Measurements from ENCODE around the gene TMEM171.

DNA sequence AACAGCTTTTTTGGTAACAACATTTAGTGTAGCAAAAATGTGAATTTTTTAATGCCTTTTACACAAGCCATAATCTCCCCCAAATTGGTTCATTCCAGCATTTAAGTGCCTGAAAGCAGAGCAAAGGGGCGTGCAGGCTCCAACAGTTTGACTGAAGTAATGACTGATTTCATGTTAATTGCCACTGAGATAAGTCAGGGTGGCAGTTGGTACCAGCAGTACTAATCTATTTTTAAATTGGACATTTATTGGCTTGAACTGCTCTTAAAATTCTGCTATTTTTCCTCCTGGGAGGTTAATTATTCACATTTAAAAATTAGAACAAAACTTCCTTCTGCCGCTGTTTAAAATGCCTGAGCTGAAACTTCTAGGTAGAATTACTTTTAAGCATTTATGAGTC lies 12.4 kb downstream of the TMEM171 start:
- no peak for TF ChIP-seq SPI1 (IDR thresholded peaks at IDR 0.05; ENCODE audit: low read depth, low read length)
- no peak for TF ChIP-seq POLR2A (IDR thresholded peaks at IDR 0.05; ENCODE audit: low read depth, low read length)
- TF ChIP-seq POLR2AphosphoS5 (IDR thresholded peaks at IDR 0.05; ENCODE audit: low read depth, low read length): no peak
- no peak for TF ChIP-seq TAF1 (IDR thresholded peaks at IDR 0.05; ENCODE audit: low read depth, low read length)
- TF ChIP-seq POU2F2 (IDR thresholded peaks at IDR 0.05; ENCODE audit: low read depth, low read length): no peak
- no peak for TF ChIP-seq PAX5 (IDR thresholded peaks at IDR 0.05; ENCODE audit: insufficient read depth, low read length, severe bottlenecking)

Measured in GM12891 (cell line).